Glutamatergic neuron (in vitro differentiated cells): ENCODE measurements around the gene IRX4. TPM values are rescaled to one million over a fixed set of nuclear protein-coding genes. Genes with fewer than 3 reads are reported as not detected.

Experiments
- DNase-seq: peaks from one replicate; pipeline ENCODE4 v3.0.0; 2022
- H3K27ac Mint-ChIP-seq: one replicate; pipeline ENCODE4 v1.8.0; 2020; ENCODE audit warnings: mild to moderate bottlenecking, mixed read lengths, inconsistent platforms; ENCODE audit not compliant: unreplicated experiment
- H3K27me3 Mint-ChIP-seq: one replicate; pipeline ENCODE4 v1.8.0; 2020; ENCODE audit warnings: mild to moderate bottlenecking, moderate library complexity, mixed read lengths, inconsistent platforms; ENCODE audit not compliant: unreplicated experiment
- H3K36me3 Mint-ChIP-seq: one replicate; pipeline ENCODE4 v1.8.0; 2020; ENCODE audit warnings: mild to moderate bottlenecking, mixed read lengths, inconsistent platforms; ENCODE audit not compliant: unreplicated experiment
- H3K4me1 Mint-ChIP-seq: one replicate; pipeline ENCODE4 v1.8.0; 2020; ENCODE audit warnings: mild to moderate bottlenecking, low read depth, mixed read lengths, inconsistent platforms; ENCODE audit not compliant: unreplicated experiment
- H3K4me3 Mint-ChIP-seq: one replicate; pipeline ENCODE4 v1.8.0; 2020; ENCODE audit warnings: mild to moderate bottlenecking, mixed read lengths, inconsistent platforms; ENCODE audit not compliant: unreplicated experiment
- H3K9me3 Mint-ChIP-seq: one replicate; pipeline ENCODE4 v1.8.0; 2020; ENCODE audit warnings: mild to moderate bottlenecking, moderate library complexity, mixed read lengths, inconsistent platforms; ENCODE audit not compliant: unreplicated experiment
- CTCF ChIP-seq: fragments of 200-600 bp; sonication (generic); IDR thresholded peaks from one replicate; pipeline ENCODE4 v1.5.0; 2021; ENCODE audit not compliant: partially characterized antibody, unreplicated experiment
- total RNA-seq: library from RNA; stranded (reverse); fragmentation: NEBNext Ultra II Directional; extraction: Animal tissue kit (Norgen Biotek cat#: 25700); gene quantifications from one replicate; pipeline ENCODE4 v1.2.1, GENCODE V29; 2021; ENCODE audit not compliant: unreplicated experiment

IRX4 gene
- total RNA-seq, 1 donor from 2014 or later, result 0.20 TPM

- DNase-seq, result no peak
- H3K27ac Mint-ChIP-seq, result no peak overlapping the region
- no peaks in the 10 kb centered on the region for H3K4me1 Mint-ChIP-seq
- H3K4me3 Mint-ChIP-seq, result no peak overlapping the region
- H3K27me3 Mint-ChIP-seq, result peaks cover 3% of the 10 kb centered on the region
- no peak for TF ChIP-seq CTCF
- H3K9me3 Mint-ChIP-seq, result peaks cover 3% of the 10 kb centered on the region
- H3K36me3 Mint-ChIP-seq, result peaks cover 9% of the 10 kb centered on the region
Observed at GRCh38 chr5:1901983-1902382, 19.3 kb upstream of the IRX4 start.

GRCh38 chr5:1901061-1901460 lies 18.3 kb upstream of the IRX4 start:
- Mint-ChIP-seq H3K36me3 (peaks cover 9% of the 10 kb centered on the region), H3K27me3 (peaks cover 3% of the 10 kb centered on the region), H3K27ac (no peak overlapping the region), H3K4me3 (no peak overlapping the region), H3K9me3 (peaks cover 3% of the 10 kb centered on the region), H3K4me1 (no peaks in the 10 kb centered on the region)
- no peak for DNase-seq
- no peak for TF ChIP-seq CTCF

- no peak for DNase-seq
- TF ChIP-seq CTCF, result no peak
- Mint-ChIP-seq H3K36me3 (peaks cover 8% of the 10 kb centered on the region), H3K4me1 (no peaks in the 10 kb centered on the region), H3K4me3 (no peak overlapping the region), H3K27ac (no peak overlapping the region), H3K27me3 (peaks cover 3% of the 10 kb centered on the region), H3K9me3 (peaks cover 3% of the 10 kb centered on the region)
Observed at GRCh38 chr5:1899201-1899600, 16.5 kb upstream of the IRX4 start.

- no peak overlapping the region for H3K27ac Mint-ChIP-seq
- peaks cover 3% of the 10 kb centered on the region for H3K27me3 Mint-ChIP-seq
- TF ChIP-seq CTCF, result no peak
Observed at GRCh38 chr5:1897816-1898450, 15.2 kb upstream of the IRX4 start.

GRCh38 chr5:1897386-1897785 lies 14.7 kb upstream of the IRX4 start:
- Mint-ChIP-seq H3K4me3 (no peak overlapping the region), H3K27ac (no peak overlapping the region), H3K4me1 (peaks cover 3% of the 10 kb centered on the region), H3K27me3 (peaks cover 3% of the 10 kb centered on the region), H3K36me3 (peaks cover 5% of the 10 kb centered on the region), H3K9me3 (peaks cover 2% of the 10 kb centered on the region)
- DNase-seq, result no peak
- TF ChIP-seq CTCF, result no peak

More at GRCh38 chr5:1897816-1898450, 15.2 kb upstream of the IRX4 start:
- Mint-ChIP-seq H3K4me3 (no peak overlapping the region), H3K36me3 (peaks cover 5% of the 10 kb centered on the region), H3K4me1 (peaks cover 3% of the 10 kb centered on the region), H3K9me3 (peaks cover 2% of the 10 kb centered on the region)
- peak; percentile 11 for DNase-seq
